ENCODE data around the gene REEP1. TPM values are rescaled to one million over a fixed set of nuclear protein-coding genes. Genes with fewer than 3 reads are reported as not detected.
"Not testable (repeated sequence)": the region's sequence is repeated elsewhere in the genome, so short reads cannot be mapped to it uniquely, and the experiment has no call there.

The REEP1 gene
- total RNA-seq, 1 experiment from 2014 or later = 0.20 TPM

DNA sequence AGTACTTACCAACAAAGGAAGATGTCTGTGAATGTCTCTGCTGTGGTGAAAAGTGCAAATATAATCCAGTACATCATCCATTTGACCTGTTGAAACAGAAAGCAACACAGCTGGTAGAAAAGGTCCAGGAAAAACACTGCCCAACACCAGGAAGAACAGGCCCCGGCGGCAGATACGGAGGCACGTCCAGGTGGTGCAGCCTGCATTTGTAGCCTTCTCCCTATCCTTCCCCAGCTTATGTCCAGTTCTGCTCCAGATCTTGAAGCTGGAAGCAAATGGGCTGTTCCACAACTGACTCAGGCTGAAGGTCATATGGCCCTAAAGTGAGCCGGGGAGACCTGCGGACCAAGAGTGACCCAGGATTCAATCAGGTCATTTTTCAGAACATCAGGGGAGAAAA, 73.5 kb downstream of the REEP1 start:
- in situ Hi-C loops (cut with HindIII; ENCODE audit: low pct_unique_long_range_greater_than_20kb, low sequenced_read_pairs) = no loop called here
- no peak for DNase-seq (ENCODE audit: low read depth)

DNA sequence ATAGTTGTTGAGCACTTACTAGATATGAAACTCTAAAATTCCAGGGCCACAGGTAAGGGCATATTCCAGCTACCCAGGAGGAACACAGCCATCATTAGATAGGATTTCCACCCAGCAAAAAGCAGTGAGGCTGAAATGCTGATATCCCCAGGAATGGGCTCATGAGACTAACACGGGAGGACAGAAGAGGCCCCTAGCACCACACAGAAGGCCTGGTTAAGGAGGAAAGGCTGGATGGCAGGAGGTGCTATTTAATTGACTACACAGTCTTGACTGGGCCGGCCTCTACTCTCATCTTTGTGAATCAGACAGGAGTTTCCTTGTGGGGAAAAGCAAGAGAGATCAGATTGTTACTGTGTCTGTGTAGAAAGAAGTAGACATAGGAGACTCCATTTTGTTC, 76.4 kb downstream of the REEP1 start:
- in situ Hi-C loops (cut with HindIII; ENCODE audit: low pct_unique_long_range_greater_than_20kb, low sequenced_read_pairs) = no loop called here
- DNase-seq (ENCODE audit: low read depth) = no peak

DNA sequence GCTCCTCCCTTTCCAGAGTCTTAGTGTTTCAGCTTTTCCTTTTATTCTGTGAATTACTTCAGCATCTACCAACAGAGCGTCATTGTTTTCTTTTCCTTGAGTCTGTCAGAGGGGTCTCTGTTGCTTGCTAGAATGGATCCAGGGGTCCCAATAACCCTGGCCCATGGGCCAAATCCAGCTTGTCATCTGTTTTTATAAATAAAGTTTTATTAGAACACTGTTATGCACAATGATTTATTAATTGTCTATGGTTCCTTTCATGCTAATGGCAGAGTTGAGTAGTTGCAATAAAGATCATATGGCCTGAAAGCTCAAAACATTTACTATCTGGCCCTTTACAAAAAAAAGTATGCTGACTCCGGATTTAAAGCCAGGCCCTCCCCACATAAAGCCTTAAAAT, 79.3 kb downstream of the REEP1 start:
- in situ Hi-C loops (cut with HindIII; ENCODE audit: low pct_unique_long_range_greater_than_20kb, low sequenced_read_pairs) = no loop called here
- DNase-seq (ENCODE audit: low read depth) = no peak

DNA sequence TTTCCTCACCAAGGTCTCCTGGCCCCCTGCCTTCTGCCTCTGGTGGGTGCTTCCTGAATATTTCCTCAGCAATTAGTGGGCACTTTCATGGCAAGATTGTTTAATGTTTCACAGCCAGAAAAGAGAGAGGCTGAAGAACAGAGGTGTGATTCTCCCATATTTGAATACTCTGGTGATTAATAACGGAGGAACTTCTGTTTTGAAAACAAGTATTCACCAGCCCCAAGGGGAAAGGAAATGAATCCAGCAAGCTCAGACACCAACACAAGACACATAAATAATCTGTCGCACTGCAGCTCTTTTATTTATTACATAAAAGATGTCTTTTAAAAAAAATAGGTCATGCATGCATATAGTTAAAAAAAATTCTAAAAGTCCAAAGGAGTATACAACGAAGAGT, 80.4 kb downstream of the REEP1 start:
- no peak for DNase-seq (ENCODE audit: low read depth)

DNA sequence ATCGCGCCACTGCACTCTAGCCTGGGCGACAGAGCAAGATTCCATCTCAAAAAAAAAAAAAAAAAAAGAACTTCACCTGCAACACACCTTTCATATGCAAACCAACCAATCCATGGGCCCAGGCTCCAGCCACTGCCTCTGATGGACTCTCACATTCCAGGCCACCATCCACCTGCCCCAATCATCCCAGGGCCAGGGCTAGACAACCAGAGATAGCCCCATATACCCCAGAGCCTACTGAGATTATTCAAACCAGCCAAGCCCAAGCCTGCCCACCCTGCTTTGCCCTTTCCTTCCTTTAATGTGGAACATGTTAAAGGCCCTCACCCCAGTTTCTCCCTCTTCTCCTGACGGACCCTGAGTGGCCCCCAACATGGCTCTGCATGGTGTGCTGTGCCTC, 81.1 kb downstream of the REEP1 start:
- in situ Hi-C loops (cut with HindIII; ENCODE audit: low pct_unique_long_range_greater_than_20kb, low sequenced_read_pairs) = no loop called here
- no peak for DNase-seq (ENCODE audit: low read depth)

More for the DNA sequence above, 80.4 kb downstream of the REEP1 start:
- in situ Hi-C loops (cut with HindIII; ENCODE audit: low pct_unique_long_range_greater_than_20kb, low sequenced_read_pairs) = no loop called here

DNA sequence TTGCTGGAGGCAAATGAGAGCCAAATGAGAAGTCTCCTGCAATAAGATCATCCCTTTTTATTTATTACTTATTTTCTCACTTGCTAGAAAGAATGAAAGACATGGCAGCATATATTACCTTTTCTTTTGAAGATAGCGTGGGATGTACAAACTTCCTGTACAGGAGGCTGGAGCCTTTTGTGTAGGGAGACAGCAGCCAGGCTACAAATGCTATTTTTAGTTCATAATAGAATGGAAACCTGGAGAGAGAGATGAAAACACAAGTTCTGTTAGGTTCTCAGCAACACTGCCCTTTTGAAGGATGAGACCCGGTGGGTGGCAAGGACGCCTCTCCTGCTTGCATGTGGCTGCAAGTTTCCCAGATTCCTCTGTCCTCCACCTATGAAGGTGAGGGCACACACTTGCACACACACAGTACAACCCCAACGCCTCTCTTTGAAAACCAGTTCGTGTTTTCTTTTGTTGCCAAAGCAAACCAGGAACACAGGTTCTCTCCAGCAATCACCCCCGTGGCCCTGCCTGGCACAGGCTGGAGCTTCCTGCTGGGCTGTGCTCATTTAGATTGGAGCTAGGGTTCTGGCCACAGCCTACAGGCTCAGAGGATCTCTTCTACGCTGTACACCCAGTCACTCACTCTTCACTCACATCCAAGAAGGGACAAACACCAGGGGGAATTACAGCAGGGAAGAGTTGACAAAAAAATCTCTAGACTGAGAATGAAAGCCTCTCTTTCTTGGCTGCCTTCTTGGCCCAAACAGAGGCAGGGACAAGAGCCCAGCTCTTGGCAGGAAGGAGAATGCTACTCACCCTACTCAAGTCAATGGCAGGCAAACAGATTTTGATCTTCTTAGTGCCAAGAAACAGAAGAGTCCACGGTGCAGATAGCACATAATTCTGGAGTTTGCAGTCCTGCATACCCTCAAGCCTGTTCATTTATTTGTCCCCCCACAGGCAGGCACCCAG, 82.6 kb downstream of the REEP1 start:
- no peak for DNase-seq (ENCODE audit: low read depth)
- in situ Hi-C loops (cut with HindIII; ENCODE audit: low pct_unique_long_range_greater_than_20kb, low sequenced_read_pairs) = no loop called here

DNA sequence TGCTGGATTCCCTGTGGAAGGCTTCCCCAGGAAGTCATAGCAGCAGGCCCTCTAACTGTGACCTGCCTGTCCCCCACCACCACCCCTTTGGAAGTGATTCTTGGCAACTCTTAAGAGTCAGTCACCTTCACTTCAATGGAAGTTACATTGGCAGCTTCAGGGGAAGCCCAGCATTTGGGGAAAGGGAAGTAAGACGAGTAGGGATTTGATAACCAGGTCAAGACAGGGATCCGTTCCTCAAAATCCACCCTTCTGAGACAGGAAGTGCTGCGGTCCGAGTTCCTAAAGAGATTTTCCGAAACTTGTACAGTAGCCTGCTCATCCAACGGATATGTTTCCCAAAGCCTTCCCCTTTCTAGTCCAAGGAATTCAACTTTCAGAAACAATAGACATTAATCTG, 84.0 kb downstream of the REEP1 start:
- DNase-seq (ENCODE audit: low read depth) = no peak
- in situ Hi-C loops (cut with HindIII; ENCODE audit: low pct_unique_long_range_greater_than_20kb, low sequenced_read_pairs) = no loop called here

DNA sequence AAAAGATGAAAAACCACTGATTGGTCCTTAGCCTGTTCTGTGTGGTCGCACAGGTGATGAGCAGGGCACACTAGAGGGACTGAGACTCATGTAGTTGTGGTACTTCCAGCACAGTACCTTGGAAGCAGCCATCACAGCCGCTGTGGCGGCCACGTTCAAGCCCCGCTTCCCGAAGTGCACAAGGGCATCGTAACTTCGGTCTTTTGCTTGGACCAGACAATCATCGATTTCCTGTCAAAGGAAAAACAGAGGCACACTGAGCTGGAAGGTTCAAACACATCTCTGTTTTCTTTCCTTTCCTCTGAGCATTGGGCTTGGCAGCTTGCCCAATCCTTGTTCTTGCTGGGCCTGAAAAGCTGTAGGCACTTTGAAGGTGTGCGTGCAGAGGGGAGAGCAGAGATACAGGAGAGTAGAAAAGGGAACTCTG, 85.6 kb downstream of the REEP1 start:
- in situ Hi-C loops (cut with HindIII; ENCODE audit: low pct_unique_long_range_greater_than_20kb, low sequenced_read_pairs) = no loop called here
- DNase-seq (ENCODE audit: low read depth) = no peak

DNA sequence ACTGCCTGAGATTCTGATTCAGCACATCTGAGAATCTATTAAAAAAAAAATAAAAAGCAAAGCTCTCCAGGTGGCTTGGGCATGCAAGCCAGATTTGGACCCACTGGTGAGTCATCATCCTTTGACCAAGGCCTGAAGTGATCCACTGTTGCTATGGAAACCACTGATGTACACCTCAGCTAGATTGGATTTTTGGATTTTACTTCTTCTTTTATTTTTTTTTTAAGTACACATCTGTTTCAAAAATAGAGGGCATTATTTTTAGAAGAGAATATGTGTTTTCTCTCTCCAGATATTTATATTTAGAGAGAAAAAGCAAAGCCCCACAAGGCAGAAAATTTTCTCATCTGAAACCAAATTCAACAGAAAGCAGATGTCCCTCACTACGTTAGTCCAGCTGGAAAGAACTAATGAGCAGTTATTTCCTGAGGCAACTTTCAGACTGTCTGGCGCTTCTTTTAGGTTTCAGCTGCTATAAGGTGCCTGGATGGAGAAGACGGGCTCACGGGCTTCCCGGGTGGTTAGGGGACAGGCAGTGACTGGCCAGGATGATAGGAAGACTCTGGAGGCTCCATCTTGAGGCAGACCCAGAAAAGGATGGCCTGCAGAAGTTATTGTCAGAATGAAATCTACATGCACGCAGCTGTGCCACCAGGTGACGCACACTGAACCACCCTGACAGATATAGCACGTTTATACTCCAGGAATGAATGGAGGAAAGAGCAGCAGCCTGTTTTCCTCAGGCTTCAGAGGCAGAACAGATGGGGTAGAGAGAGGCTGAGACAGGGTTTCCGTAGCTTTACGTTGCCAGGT, 87.6 kb downstream of the REEP1 start:
- in situ Hi-C loops (cut with HindIII; ENCODE audit: low pct_unique_long_range_greater_than_20kb, low sequenced_read_pairs) = no loop called here
- DNase-seq (ENCODE audit: low read depth) = no peak

DNA sequence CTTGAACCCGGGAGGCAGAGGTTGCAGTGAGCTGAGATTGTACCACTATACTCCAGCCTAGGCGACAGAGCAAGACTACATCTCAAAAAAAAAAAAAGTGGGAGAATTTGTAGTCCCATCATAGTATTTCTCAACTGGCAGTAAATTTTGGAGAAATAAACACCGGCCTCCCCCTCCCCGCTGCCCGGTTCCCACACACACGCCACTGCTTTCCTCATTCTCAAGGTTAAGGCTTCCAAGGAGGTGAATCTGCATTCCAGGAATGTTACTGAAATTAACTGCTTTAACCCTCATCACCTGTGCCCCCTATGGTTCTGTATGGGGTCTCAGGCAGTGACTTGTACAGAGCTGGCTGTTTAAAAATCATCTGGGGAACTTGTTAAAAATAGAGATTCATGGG, 88.2 kb downstream of the REEP1 start:
- in situ Hi-C loops (cut with HindIII; ENCODE audit: low pct_unique_long_range_greater_than_20kb, low sequenced_read_pairs) = no loop called here
- DNase-seq (ENCODE audit: low read depth) = no peak

DNA sequence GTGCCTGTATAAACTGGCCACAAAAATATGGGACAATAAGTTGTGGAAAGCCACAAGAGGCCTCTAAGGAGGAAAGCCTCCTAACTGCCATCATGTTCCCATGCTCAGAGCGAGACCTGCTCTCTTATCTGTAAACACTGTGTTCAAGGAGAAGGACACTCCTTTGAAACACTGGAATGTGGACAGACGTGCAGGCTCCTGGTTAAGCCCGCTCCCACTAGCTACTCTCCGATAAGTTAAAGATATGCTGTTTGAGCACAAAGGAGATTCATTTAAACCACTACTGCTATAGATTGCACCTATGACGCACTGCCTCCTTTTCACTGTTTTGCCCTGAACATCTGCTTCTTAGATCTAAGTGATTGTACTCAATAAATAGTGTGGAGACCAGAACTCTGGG, 92.2 kb downstream of the REEP1 start:
- in situ Hi-C loops (cut with HindIII; ENCODE audit: low pct_unique_long_range_greater_than_20kb, low sequenced_read_pairs); DNase-seq (ENCODE audit: low read depth): not testable (repeated sequence)

DNA sequence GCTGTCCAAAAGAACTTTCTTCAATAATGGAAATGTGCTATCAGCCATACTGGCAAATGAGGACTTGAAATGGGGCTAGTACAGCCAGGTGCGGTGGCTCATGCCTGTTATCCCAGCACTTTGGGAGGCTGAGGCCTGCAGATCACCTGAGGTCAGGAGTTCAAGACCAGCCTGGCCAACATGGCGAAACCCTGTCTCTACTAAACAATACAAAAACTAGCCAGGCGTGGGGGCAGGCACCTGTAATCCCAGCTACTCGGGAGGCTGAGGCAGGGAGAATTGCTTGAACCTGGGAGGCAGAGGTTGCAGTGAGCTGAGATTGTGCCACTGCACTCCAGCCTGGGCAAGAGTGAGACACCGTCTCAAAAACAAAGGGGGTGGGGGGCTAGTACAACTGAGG, 92.6 kb downstream of the REEP1 start:
- DNase-seq (ENCODE audit: low read depth); in situ Hi-C loops (cut with HindIII; ENCODE audit: low pct_unique_long_range_greater_than_20kb, low sequenced_read_pairs): not testable (repeated sequence)

DNA sequence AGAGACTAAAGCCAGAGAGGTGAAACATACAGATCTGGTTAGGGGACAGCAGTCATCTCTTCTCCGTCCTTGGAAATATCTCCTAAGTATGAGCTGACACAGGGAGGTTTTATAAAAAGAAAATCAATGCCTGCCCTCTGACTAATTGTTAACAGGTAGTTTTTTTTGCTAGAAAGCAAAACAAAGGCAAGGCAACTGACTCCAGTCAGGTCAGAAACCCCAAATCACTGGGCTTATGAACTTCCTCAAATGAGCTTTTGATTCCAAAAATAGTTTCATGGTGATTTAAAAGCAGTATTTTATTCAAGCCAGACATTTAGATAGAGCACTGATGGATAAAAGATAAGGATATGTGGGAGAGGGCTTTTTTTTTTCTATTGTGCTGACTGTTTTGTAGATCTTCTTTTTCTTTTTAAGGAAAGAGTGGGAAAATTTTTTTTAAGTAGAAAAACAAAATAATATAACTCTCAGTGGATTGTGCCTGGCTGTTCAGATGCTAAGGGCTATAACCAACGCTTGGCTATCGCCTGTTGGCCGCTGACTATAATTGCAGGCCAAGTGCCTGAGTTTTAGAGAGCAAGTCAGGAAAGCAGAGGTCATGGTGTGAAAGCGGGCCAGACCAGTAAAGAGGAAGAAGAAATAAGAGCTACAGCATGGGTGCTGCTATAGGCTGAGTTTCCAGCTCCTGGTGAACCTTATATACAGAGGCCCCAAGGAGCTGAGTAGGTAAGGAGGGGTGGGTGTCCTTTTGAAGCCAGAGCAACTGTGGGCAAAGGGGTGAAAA, 93.3 kb downstream of the REEP1 start:
- in situ Hi-C loops (cut with HindIII; ENCODE audit: low pct_unique_long_range_greater_than_20kb, low sequenced_read_pairs) = no loop called here
- no peak for DNase-seq (ENCODE audit: low read depth)

DNA sequence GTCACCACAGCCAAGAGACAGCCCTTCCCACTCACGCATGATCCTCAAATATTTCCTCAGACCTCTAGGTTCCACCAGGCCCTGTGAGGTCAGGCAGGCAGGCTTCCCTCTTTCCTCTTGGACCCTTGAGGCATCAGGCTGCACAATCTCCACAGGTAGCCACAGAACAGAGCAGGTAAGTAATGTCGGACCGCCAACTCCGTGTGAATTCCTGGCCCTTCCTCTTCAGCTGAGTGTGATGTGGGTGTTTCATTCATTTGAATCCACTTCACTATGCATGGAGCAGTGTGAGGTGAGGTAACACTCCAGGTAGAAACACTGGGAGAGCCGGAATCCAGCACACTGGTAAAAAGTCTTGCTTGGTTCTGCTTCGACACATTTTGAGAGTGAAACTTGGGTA, 94.2 kb downstream of the REEP1 start:
- in situ Hi-C loops (cut with HindIII; ENCODE audit: low pct_unique_long_range_greater_than_20kb, low sequenced_read_pairs) = no loop called here
- no peak for DNase-seq (ENCODE audit: low read depth)

DNA sequence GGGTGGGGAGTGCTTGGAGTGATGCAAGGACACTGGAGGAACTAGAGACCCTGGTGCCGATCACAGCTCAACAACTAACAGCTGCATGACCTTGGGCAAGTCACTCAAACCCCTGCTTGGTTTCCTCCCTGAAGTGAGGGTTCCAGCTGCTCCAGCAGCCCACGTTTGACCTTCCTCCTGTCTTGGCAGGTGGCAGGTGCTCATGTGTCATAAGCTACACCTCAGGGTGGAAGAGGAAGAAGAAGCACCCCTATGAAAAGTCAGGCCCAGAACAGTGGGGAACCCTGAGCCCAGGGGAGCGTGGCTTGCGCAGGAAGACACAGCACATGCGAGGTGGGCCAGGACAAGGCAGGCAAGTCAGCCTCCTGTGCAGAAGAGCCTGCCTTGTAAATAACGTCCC, 95.8 kb downstream of the REEP1 start:
- DNase-seq (ENCODE audit: low read depth) = no peak
- in situ Hi-C loops (cut with HindIII; ENCODE audit: low pct_unique_long_range_greater_than_20kb, low sequenced_read_pairs) = no loop called here

DNA sequence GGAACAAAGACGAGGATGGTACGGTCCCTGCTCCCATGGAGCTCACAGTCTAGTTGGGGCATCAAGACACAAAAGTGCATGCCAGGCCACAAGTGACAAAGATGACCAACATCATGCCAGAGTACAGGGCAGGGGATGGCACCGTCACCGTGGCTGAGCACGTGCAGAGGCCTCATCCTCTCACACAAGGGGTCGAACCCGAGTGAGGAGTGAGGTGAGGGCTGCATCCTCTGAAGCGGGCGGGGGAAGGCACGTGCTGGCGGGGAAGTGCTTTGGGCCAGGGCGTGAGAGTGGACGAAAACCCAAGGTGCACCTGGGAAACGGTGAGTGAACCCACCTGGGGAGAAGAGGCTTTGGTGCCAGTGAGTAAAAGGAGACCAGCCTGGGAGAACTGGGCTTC, 97.2 kb downstream of the REEP1 start:
- DNase-seq (ENCODE audit: low read depth) = no peak
- in situ Hi-C loops (cut with HindIII; ENCODE audit: low pct_unique_long_range_greater_than_20kb, low sequenced_read_pairs) = no loop called here

DNA sequence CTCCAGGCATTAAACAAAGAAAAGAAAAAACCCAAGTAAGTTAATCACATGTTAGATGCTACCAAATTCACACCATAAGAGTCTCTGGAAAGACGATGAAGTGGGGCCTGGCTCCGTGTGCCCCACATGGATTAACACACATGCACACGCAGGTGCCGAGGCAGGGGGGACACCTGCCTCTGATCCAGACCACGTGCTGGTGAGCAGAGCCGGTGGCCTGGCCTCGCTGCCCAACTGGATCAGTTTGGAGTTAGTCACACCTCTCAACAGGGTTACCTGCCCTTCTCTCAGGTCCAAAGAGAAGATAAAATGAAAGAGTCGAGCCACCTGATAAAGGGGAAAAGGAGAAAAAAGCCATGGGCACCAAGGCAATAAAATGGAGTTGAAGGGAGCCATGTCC, 97.7 kb downstream of the REEP1 start:
- in situ Hi-C loops (cut with HindIII; ENCODE audit: low pct_unique_long_range_greater_than_20kb, low sequenced_read_pairs) = no loop called here
- no peak for DNase-seq (ENCODE audit: low read depth)

DNA sequence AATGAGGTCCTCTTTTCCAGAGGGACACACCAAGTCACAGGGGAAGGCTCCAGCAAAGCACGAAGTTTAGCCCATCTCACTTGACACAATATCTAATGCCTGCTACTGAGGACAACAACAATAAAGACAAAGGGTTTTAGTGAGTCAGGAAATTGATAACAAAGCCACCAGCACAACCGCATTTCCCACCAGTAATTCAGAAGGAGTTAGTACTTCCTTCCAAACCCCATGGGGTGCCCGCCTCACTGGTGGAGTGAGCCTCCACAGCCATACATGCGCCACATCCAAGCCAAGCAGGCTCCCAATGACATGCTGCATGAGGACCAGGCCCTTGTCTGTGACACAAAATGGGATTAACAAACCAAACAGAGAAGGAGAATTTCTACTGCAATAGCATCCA, 98.1 kb downstream of the REEP1 start:
- no peak for DNase-seq (ENCODE audit: low read depth)
- in situ Hi-C loops (cut with HindIII; ENCODE audit: low pct_unique_long_range_greater_than_20kb, low sequenced_read_pairs) = no loop called here

DNA sequence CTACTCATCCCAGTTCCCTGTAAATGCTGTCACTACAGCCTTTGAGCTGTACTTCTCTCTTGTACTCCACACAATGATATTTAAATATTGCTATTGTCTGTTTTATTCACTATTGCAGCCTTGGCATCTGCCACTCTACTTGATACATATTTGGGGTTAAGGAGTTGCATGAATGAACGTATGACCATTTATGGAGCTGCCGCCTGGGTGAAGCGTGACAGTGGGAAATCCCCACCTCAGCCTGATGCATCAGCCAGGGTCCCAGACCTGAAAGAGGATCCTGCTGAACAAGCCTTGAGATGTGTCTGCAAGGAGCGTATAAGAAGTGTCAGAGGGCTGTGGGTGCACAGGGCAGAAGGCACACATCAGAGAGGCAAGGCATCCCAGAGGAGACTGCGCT, 99.1 kb downstream of the REEP1 start:
- in situ Hi-C loops (cut with HindIII; ENCODE audit: low pct_unique_long_range_greater_than_20kb, low sequenced_read_pairs) = no loop called here
- DNase-seq (ENCODE audit: low read depth) = peak; percentile 25

All from Caki2 (cell line).